GM23338 (cell line): Measurements from ENCODE around the gene GABBR1. TPM values are rescaled to one million over a fixed set of nuclear protein-coding genes. Genes with fewer than 3 reads are reported as not detected.

Source experiments
- ATAC-seq: fragments of 200-7000 bp; cut with Tn5 transposase; 3 replicates; pipeline ENCODE4 v1.9.1; 2020
- DNase-seq: peaks from one replicate; pipeline ENCODE4 v3.0.0-alpha.2; 2015; ENCODE audit warnings: low spot score
- H2AFZ ChIP-seq: fragments of 200-600 bp; sonication (generic); 2 replicates; pipeline ENCODE4 v1.8.0; 2016; ENCODE audit warnings: antibody characterized with exemption, mild to moderate bottlenecking, moderate library complexity
- H3F3A ChIP-seq: fragments of 200-600 bp; sonication (generic); replicated peaks from 2 replicates; pipeline ENCODE4 v1.8.0; 2017; ENCODE audit warnings: antibody characterized with exemption, mixed run types, low read depth
- H3K27ac ChIP-seq: fragments of 200-600 bp; sonication (generic); 2 replicates; pipeline ENCODE4 v1.6.1; 2016; ENCODE audit warnings: low read depth
- H3K27me3 ChIP-seq: fragments of 200-600 bp; sonication (generic); 2 replicates; pipeline ENCODE4 v1.8.0; 2016; ENCODE audit warnings: mild to moderate bottlenecking, mixed run types, moderate library complexity; ENCODE audit not compliant: insufficient read depth
- H3K36me3 ChIP-seq: fragments of 200-600 bp; sonication (generic); 2 replicates; pipeline ENCODE4 v1.8.0; 2016; ENCODE audit warnings: mild to moderate bottlenecking; ENCODE audit not compliant: insufficient read depth
- H3K4me1 ChIP-seq: fragments of 200-600 bp; sonication (generic); 2 replicates; pipeline ENCODE4 v1.8.0; 2016; ENCODE audit warnings: mild to moderate bottlenecking, moderate library complexity; ENCODE audit not compliant: insufficient read depth
- H3K4me2 ChIP-seq: fragments of 200-600 bp; sonication (generic); 2 replicates; pipeline ENCODE4 v1.7.1; 2017; ENCODE audit warnings: mixed run types
- H3K4me3 ChIP-seq: fragments of 200-600 bp; sonication (generic); 2 replicates; pipeline ENCODE4 v1.6.1; 2016; ENCODE audit warnings: mixed run types
- H3K79me2 ChIP-seq: fragments of 200-600 bp; sonication (generic); replicated peaks from 2 replicates; pipeline ENCODE4 v1.8.0; 2017; ENCODE audit warnings: mild to moderate bottlenecking; ENCODE audit not compliant: insufficient read depth
- H3K9me2 ChIP-seq: fragments of 200-600 bp; sonication (generic); 2 replicates; pipeline ENCODE4 v1.8.0; 2017; ENCODE audit not compliant: insufficient read depth
- H4K20me1 ChIP-seq: fragments of 200-600 bp; sonication (generic); replicated peaks from 2 replicates; pipeline ENCODE4 v1.8.0; 2017; ENCODE audit warnings: mild to moderate bottlenecking; ENCODE audit not compliant: insufficient read depth
- H3K27ac Mint-ChIP-seq: 2 replicates; pipeline ENCODE4 v1.8.0; 2020; ENCODE audit warnings: inconsistent platforms, mild to moderate bottlenecking, moderate library complexity, mixed read lengths
- H3K27me3 Mint-ChIP-seq: 3 replicates; pipeline ENCODE4 v1.8.0; 2022; ENCODE audit warnings: low read depth, mild to moderate bottlenecking, moderate library complexity, mixed read lengths, inconsistent platforms; ENCODE audit not compliant: insufficient read depth, poor library complexity
- H3K36me3 Mint-ChIP-seq: 3 replicates; pipeline ENCODE4 v1.8.0; 2021; ENCODE audit warnings: low read depth, mild to moderate bottlenecking, inconsistent platforms, moderate library complexity, mixed read lengths
- H3K4me1 Mint-ChIP-seq: 3 replicates; pipeline ENCODE4 v1.8.0; 2020; ENCODE audit warnings: mild to moderate bottlenecking, inconsistent platforms, mixed read lengths
- H3K4me3 Mint-ChIP-seq: 3 replicates; pipeline ENCODE4 v1.8.0; 2021; ENCODE audit warnings: moderate library complexity, mild to moderate bottlenecking, inconsistent platforms, mixed read lengths
- H3K9me3 Mint-ChIP-seq: 3 replicates; pipeline ENCODE4 v1.8.0; 2020; ENCODE audit warnings: moderate library complexity, mild to moderate bottlenecking, inconsistent platforms, mixed read lengths
- CREB1 ChIP-seq: fragments of 250-450 bp; sonication (Bioruptor Pico); IDR thresholded peaks from 2 replicates; pipeline ENCODE4 v1.5.0; 2020; ENCODE audit warnings: low read depth, mild to moderate bottlenecking, moderate library complexity
- CTCF ChIP-seq, 2 experiments: fragments of 200-600 bp in 1 of 2; sonication (generic) in 1 of 2; conservative IDR thresholded peaks; 2 replicates each; pipeline versions ENCODE4 v1.5.1 to v1.6.1; 2016 to 2017; ENCODE audit warnings: antibody characterized with exemption in 2 of 2, low read depth in 2 of 2, mild to moderate bottlenecking in 2 of 2, moderate library complexity in 1 of 2
- ETS1 ChIP-seq: IDR thresholded peaks from 2 replicates; pipeline ENCODE4 v1.6.1; 2016; ENCODE audit warnings: antibody characterized with exemption
- EZH2 ChIP-seq: fragments of 200-600 bp; sonication (generic); IDR thresholded peaks from one replicate; pipeline ENCODE4 v1.8.0; 2017; ENCODE audit warnings: antibody characterized with exemption, mild to moderate bottlenecking, low read depth; ENCODE audit not compliant: unreplicated experiment
- EZH2phosphoT487 ChIP-seq: fragments of 200-600 bp; sonication (generic); IDR thresholded peaks from one replicate; pipeline ENCODE4 v1.8.1; 2018; ENCODE audit warnings: antibody characterized with exemption; ENCODE audit not compliant: unreplicated experiment
- JUNB ChIP-seq: IDR thresholded peaks from one replicate; pipeline ENCODE4 v1.6.1; 2016; ENCODE audit warnings: antibody characterized with exemption; ENCODE audit not compliant: unreplicated experiment
- NANOG ChIP-seq: IDR thresholded peaks from 2 replicates; pipeline ENCODE4 v1.6.1; 2016; ENCODE audit warnings: antibody characterized with exemption, borderline replicate concordance
- POLR2AphosphoS5 ChIP-seq: IDR thresholded peaks from 2 replicates; pipeline ENCODE4 v1.6.1; 2016; ENCODE audit warnings: antibody characterized with exemption, low read depth
- STAT1 ChIP-seq: IDR thresholded peaks from one replicate; pipeline ENCODE4 v1.6.1; 2016; ENCODE audit warnings: antibody characterized with exemption; ENCODE audit not compliant: unreplicated experiment
- ZNF114 ChIP-seq: fragments of 250-450 bp; sonication (Bioruptor Pico); IDR thresholded peaks from 2 replicates; pipeline ENCODE4 v1.5.0; 2020; ENCODE audit warnings: mild to moderate bottlenecking, moderate library complexity
- ZNF331 ChIP-seq: fragments of 250-450 bp; sonication (Bioruptor Pico); IDR thresholded peaks from 2 replicates; pipeline ENCODE4 v1.5.0; 2020; ENCODE audit warnings: low read depth, mild to moderate bottlenecking, moderate library complexity
- ZNF462 ChIP-seq: fragments of 250-450 bp; sonication (Bioruptor Pico); IDR thresholded peaks from 2 replicates; pipeline ENCODE4 v1.5.0; 2020; ENCODE audit warnings: mild to moderate bottlenecking, moderate library complexity
- polyA plus RNA-seq: library from polyadenylated mRNA; unstranded; fragments of >200 nt; fragmentation: Nextera tagmentation; extraction: Ambion mirVana; gene quantifications from 2 replicates; pipeline ENCODE4 v1.2.1, GENCODE V29; 2016
- total RNA-seq: library from RNA; depleted of rRNA; stranded (reverse); fragments of >200 nt; shearing (Covaris generic); gene quantifications from 2 replicates; pipeline ENCODE4 v1.2.3, GENCODE V29; 2014
- TF ChIP-seq, protein P1 (sequence below): IDR thresholded peaks from one replicate; pipeline ENCODE4 v1.6.1; 2018; ENCODE audit warnings: antibody characterized with exemption; ENCODE audit not compliant: unreplicated experiment

The GABBR1 gene
- total and polyA plus RNA-seq, 2 experiments from 2014 or later: 42.8 to 78.9 TPM

GRCh38 chr6:29679962-29680361 lies 47.0 kb upstream of the GABBR1 start:
- no peak overlapping the region for H3K4me3 Mint-ChIP-seq
- TF ChIP-seq CREB1 (CRISPR knock-in tag) (no peak), ZNF331 (no peak), ZNF114 (CRISPR knock-in tag) (no peak), EZH2phosphoT487 (no peak), CTCF (conservative IDR thresholded peaks at IDR 0.05; ENCODE audit: low read depth in 2 of 2) (no peak), NANOG (no peak), ZNF462 (no peak), POLR2AphosphoS5 (no peak), JUNB (no peak), ETS1 (no peak), STAT1 (no peak), EZH2 (no peak)
- TF ChIP-seq, protein P1, sequence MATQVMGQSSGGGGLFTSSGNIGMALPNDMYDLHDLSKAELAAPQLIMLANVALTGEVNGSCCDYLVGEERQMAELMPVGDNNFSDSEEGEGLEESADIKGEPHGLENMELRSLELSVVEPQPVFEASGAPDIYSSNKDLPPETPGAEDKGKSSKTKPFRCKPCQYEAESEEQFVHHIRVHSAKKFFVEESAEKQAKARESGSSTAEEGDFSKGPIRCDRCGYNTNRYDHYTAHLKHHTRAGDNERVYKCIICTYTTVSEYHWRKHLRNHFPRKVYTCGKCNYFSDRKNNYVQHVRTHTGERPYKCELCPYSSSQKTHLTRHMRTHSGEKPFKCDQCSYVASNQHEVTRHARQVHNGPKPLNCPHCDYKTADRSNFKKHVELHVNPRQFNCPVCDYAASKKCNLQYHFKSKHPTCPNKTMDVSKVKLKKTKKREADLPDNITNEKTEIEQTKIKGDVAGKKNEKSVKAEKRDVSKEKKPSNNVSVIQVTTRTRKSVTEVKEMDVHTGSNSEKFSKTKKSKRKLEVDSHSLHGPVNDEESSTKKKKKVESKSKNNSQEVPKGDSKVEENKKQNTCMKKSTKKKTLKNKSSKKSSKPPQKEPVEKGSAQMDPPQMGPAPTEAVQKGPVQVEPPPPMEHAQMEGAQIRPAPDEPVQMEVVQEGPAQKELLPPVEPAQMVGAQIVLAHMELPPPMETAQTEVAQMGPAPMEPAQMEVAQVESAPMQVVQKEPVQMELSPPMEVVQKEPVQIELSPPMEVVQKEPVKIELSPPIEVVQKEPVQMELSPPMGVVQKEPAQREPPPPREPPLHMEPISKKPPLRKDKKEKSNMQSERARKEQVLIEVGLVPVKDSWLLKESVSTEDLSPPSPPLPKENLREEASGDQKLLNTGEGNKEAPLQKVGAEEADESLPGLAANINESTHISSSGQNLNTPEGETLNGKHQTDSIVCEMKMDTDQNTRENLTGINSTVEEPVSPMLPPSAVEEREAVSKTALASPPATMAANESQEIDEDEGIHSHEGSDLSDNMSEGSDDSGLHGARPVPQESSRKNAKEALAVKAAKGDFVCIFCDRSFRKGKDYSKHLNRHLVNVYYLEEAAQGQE: no peak
- Histone ChIP-seq H4K20me1 (no peaks in the 10 kb centered on the region), H2AFZ (peak overlapping the region; percentile 44), H3K36me3 (no peaks in the 10 kb centered on the region; the same call in 1 of the 2 replicates), H3K79me2 (no peaks in the 10 kb centered on the region), H3K9me2 (no peaks in the 10 kb centered on the region; the same call in 1 of the 2 replicates), H3F3A (0 out of 2 replicates have a peak, but pooled peaks cover 7% of the 10 kb centered on the region), H3K27ac (no peak overlapping the region), H3K27me3 (no peaks in the 10 kb centered on the region), H3K4me2 (no peak overlapping the region), H3K4me1 (peaks cover 21% of the 10 kb centered on the region), H3K4me3 (no peak overlapping the region)
- no peak for DNase-seq
- ATAC-seq: no peak
- no peaks in the 10 kb centered on the region; the same call in 2 of the 3 replicates for H3K36me3 Mint-ChIP-seq
- H3K27me3 Mint-ChIP-seq: peaks cover 8% of the 10 kb centered on the region
- H3K4me1 Mint-ChIP-seq: peaks cover 39% of the 10 kb centered on the region
- H3K27ac Mint-ChIP-seq: no peak overlapping the region
- peaks cover 6% of the 10 kb centered on the region; the same call in 1 of the 3 replicates for H3K9me3 Mint-ChIP-seq
